Large intestine (tissue), 3 donors: ENCODE data around the gene IQGAP1. TPM values are rescaled to one million over a fixed set of nuclear protein-coding genes. Genes with fewer than 3 reads are reported as not detected.

Experiments
- DNase-seq, 2 donors: peaks; one replicate each; pipeline versions ENCODE4 v3.0.0 to v3.0.0-alpha.2; 2013
- H3K27ac ChIP-seq: one replicate; pipeline ENCODE4 v1.5.1; 2013; ENCODE audit warnings: low read length
- H3K27me3 ChIP-seq: 2 replicates; pipeline ENCODE4 v1.6.1; 2013; ENCODE audit warnings: low read length; ENCODE audit not compliant: control insufficient read depth, insufficient read depth
- H3K36me3 ChIP-seq: 2 replicates; pipeline ENCODE4 v1.6.1; 2013; ENCODE audit warnings: low read length; ENCODE audit not compliant: control insufficient read depth, insufficient read depth
- H3K4me1 ChIP-seq: one replicate; pipeline ENCODE4 v1.6.1; 2013; ENCODE audit warnings: low read length; ENCODE audit not compliant: control insufficient read depth, insufficient read depth
- H3K4me3 ChIP-seq: one replicate; pipeline ENCODE4 v1.5.1; 2013; ENCODE audit warnings: low read length
- H3K9me3 ChIP-seq: one replicate; pipeline ENCODE4 v1.6.1; 2013; ENCODE audit warnings: mild to moderate bottlenecking, low read depth, low read length, moderate library complexity; ENCODE audit not compliant: control insufficient read depth
- WGBS: methylation state at CpG from one replicate; pipeline ENCODE4 v1.1.5; 2013; ENCODE audit warnings: low lambda C conversion rate; ENCODE audit not compliant: insufficient coverage; 5-methylcytosine and 5-hydroxymethylcytosine counted together
- polyA plus RNA-seq: library from polyadenylated mRNA; unstranded; fragments of 120-200 nt; gene quantifications from one replicate; pipeline ENCODE4 v1.2.1, GENCODE V29; 2013

IQGAP1 gene
- polyA plus RNA-seq, 1 donor: 90.9 TPM

GRCh38 chr15:90547540-90547939, 159.5 kb downstream of the IQGAP1 start:
- Histone ChIP-seq H3K4me1 (no peaks in the 10 kb centered on the region), H3K4me3 (no peak overlapping the region), H3K9me3 (no peaks in the 10 kb centered on the region), H3K27me3 (no peaks in the 10 kb centered on the region), H3K36me3 (peaks cover 22% of the 10 kb centered on the region), H3K27ac (no peak overlapping the region)
- peak in 1 of 2 donors; percentile 48 for DNase-seq
- WGBS: no CpG with 5 or more reads among the region's 2 CpGs

GRCh38 chr15:90550919-90551318, 162.9 kb downstream of the IQGAP1 start:
- Histone ChIP-seq H3K4me1 (no peaks in the 10 kb centered on the region), H3K36me3 (peaks cover 21% of the 10 kb centered on the region), H3K27ac (no peak overlapping the region), H3K9me3 (no peaks in the 10 kb centered on the region), H3K27me3 (no peaks in the 10 kb centered on the region), H3K4me3 (no peak overlapping the region)
- no peak for DNase-seq
- 82% methylated on average over 2 of the region's 6 CpGs for WGBS

Other genes with a start within 250 kb of the IQGAP1 start
- 57.7 TPM for gene SEMA4B, start 186.9 kb upstream of the IQGAP1 start, polyA plus RNA-seq
- 87.1 TPM for gene CIB1, start 154.3 kb upstream of the IQGAP1 start, polyA plus RNA-seq
- 7.8 TPM for gene GDPGP1, start 154.0 kb upstream of the IQGAP1 start, polyA plus RNA-seq
- gene TTLL13, start 138.7 kb upstream of the IQGAP1 start, polyA plus RNA-seq: 0.33 TPM
- 76.1 TPM for gene NGRN, start 122.6 kb upstream of the IQGAP1 start, polyA plus RNA-seq
- gene ZNF774, start 36.0 kb upstream of the IQGAP1 start, polyA plus RNA-seq: 6.0 TPM
- gene CRTC3, start 141.7 kb downstream of the IQGAP1 start, polyA plus RNA-seq: 28.5 TPM